Stomach (tissue), 4 donors: ENCODE results near the gene PTPRF.
"Not testable (repeated sequence)": the region's sequence is repeated elsewhere in the genome, so short reads cannot be mapped to it uniquely, and the experiment has no call there.

Experiments
- EP300 ChIP-seq: sonication (generic); formaldehyde crosslinking; IDR thresholded peaks from one replicate; pipeline ENCODE4 v1.6.1; 2017; ENCODE audit warnings: antibody characterized with exemption
- POLR2A ChIP-seq, 4 donors: fragments of 450-650 bp; IDR thresholded peaks; one replicate each; pipeline ENCODE4 v1.6.1; 2016; ENCODE audit warnings: antibody characterized with exemption in 4 of 4, control low read depth in 2 of 4, mild to moderate bottlenecking in 1 of 4, moderate library complexity in 1 of 4
- POLR2AphosphoS5 ChIP-seq, 3 donors: sonication (generic); formaldehyde crosslinking; IDR thresholded peaks; one replicate each; pipeline ENCODE4 v1.6.1; 2016; ENCODE audit warnings: antibody characterized with exemption in 3 of 3
- TF ChIP-seq, protein P1 (sequence below), 7 experiments: fragments of 450-650 bp in 4 of 7; fragments of 200-600 bp in 3 of 7; sonication (generic) in 3 of 7; IDR thresholded peaks; one replicate each; pipeline ENCODE4 v1.5.1; 2016 to 2019; ENCODE audit warnings: antibody characterized with exemption in 7 of 7, control low read depth in 2 of 7, mild to moderate bottlenecking in 1 of 7

DNA sequence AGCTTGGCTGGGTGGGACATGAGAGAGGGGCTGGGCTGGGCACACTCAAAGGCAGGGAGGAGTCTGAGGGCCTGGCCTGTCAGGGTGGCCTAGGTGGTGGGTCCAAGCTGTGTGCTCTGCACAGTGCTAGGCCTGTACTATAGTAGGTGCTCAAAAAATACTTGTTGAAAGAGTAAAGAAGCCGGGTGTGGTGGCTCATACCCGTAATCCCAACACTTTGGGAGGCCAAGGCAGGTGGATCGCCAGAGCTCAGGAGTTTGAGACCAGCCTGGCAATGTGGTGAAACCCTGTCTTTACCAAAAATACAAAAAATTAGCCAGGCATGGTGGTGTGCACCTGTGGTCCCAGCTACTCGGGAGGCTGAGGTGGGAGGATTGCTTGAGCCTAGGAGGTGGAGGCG lies 18.7 kb downstream of the PTPRF start:
- TF ChIP-seq POLR2A (IDR thresholded peaks at IDR 0.05); POLR2AphosphoS5 (IDR thresholded peaks at IDR 0.05); EP300: not testable (repeated sequence)
- TF ChIP-seq, protein P1, sequence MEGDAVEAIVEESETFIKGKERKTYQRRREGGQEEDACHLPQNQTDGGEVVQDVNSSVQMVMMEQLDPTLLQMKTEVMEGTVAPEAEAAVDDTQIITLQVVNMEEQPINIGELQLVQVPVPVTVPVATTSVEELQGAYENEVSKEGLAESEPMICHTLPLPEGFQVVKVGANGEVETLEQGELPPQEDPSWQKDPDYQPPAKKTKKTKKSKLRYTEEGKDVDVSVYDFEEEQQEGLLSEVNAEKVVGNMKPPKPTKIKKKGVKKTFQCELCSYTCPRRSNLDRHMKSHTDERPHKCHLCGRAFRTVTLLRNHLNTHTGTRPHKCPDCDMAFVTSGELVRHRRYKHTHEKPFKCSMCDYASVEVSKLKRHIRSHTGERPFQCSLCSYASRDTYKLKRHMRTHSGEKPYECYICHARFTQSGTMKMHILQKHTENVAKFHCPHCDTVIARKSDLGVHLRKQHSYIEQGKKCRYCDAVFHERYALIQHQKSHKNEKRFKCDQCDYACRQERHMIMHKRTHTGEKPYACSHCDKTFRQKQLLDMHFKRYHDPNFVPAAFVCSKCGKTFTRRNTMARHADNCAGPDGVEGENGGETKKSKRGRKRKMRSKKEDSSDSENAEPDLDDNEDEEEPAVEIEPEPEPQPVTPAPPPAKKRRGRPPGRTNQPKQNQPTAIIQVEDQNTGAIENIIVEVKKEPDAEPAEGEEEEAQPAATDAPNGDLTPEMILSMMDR (IDR thresholded peaks at IDR 0.05), result not testable (repeated sequence)
